GM12891 (cell line): ENCODE measurements around the gene MUC5AC.
"Not testable (repeated sequence)": the region's sequence is repeated elsewhere in the genome, so short reads cannot be mapped to it uniquely, and the experiment has no call there.

Experiments
- DNase-seq: peaks from one replicate; pipeline ENCODE4 v3.0.0; 2011; ENCODE audit warnings: low spot score; ENCODE audit not compliant: insufficient read length
- FAIRE-seq: peaks from 2 replicates; lab custom pipeline; 2011; peaks lifted over from hg19 to GRCh38; lab: Jason Lieb, UNC

The MUC5AC gene

GRCh38 chr11:1248951-1249350 is 91.2 kb downstream of the MUC5AC start:
- DNase-seq, FAIRE-seq: not testable (repeated sequence)

- FAIRE-seq, DNase-seq: not testable (repeated sequence)
These were observed 92.7 kb downstream of the MUC5AC start for GRCh38 chr11:1250411-1250810.
